ENCODE results near the gene PRKCE. TPM values are rescaled to one million over a fixed set of nuclear protein-coding genes. Genes with fewer than 3 reads are reported as not detected.

The PRKCE gene
- polyA plus RNA-seq, 1 of the 3 experiments (the other 2 are of a cell fraction): 16.3 TPM

DNA sequence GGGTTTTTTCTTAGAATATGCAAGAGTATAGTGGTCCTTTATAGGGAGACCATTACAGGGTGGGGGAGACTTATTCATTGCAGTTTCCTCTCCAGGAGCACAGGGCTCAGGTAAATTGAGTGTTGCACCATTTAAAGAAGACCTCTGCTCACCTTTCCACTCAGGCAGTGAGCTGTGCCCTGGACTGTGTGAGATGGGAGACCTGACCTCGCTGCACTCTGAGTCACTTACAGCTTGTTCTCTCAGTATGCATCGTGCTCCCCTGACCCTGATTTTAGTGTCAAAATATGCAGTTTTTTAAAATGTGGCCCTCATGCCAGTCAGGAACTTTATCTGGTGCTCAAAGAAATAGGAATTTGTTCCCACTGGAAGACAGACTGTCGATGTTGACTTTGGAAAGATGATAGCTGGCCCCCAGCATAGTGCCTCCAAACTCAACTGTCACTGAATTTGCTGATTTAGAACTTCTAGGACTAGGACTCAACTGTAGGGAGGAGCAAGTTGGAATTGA is 499.0 kb downstream of the PRKCE start:
- H3K36me3 ChIP-seq (replicated peaks in 1 of 2; ENCODE audit: control insufficient read depth in 1 of 2, insufficient read depth in 2 of 2, low read length in 1 of 2): peaks cover 13 to 16% of the 10 kb centered on the region in 2 experiments
- WGBS (ENCODE audit: low lambda C conversion rate): 87% methylated on average over 3 of the region's 3 CpGs
- CTCF ChIA-PET: interaction anchor here (1.6 kb wide), 1 partner anchor 14 kb away, joined by 3 read pairs; no protein-coding TSS in a partner anchor

DNA sequence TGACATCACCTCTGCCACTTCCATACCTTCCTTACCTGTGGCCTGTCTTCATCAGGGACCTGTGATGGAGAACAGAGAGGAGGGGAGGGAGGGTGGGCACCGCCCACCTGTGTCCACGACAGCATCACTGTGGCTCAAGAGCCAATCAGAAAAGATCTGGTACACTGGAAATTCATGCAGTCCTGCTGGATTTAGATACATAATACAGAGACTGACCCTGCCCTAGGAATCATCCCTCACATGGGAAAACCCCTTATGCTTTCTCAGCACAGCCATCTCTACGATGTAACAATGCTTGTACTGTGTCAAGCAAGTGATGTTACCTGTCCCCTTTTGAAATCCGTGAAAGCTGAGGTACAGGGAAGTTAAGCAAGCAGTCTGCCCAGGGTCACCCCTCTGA is 500.1 kb downstream of the PRKCE start:
- H3K79me2 ChIP-seq (ENCODE audit: insufficient read depth): no peaks in the 10 kb centered on the region
- no peak overlapping the region for H3K4me3 ChIP-seq (ENCODE audit: low read depth in 2 of 2, low read length in 1 of 2)
- H4K20me1 ChIP-seq (ENCODE audit: insufficient read depth): no peaks in the 10 kb centered on the region
- WGBS (ENCODE audit: low lambda C conversion rate): 83% methylated on average over 4 of the region's 4 CpGs
- H3K36me3 ChIP-seq (replicated peaks in 1 of 2; ENCODE audit: control insufficient read depth in 1 of 2, insufficient read depth in 2 of 2, low read length in 1 of 2): peaks cover 14 to 17% of the 10 kb centered on the region in 2 experiments
- POLR2A ChIA-PET: no interaction called here
- no peaks in the 10 kb centered on the region for H3K9me2 ChIP-seq
- H3K9ac ChIP-seq: no peak overlapping the region
- H3K27ac ChIP-seq (ENCODE audit: low read depth in 2 of 2, low read length in 1 of 2): peak overlapping the region in 1 of 2 experiments; percentile 66; a peak in 2 of 4 replicates
- H2AFZ ChIP-seq (ENCODE audit: low read depth): no peak overlapping the region
- H3K4me2 ChIP-seq: 0 out of 2 replicates have a peak overlapping the region, but pooled peaks have one; percentile 48
- H3K9me3 ChIP-seq: no peaks in the 10 kb centered on the region
- H3K27me3 ChIP-seq (ENCODE audit: insufficient read depth): no peaks in the 10 kb centered on the region
- no peak for DNase-seq
- H3K4me1 ChIP-seq (ENCODE audit: control insufficient read depth in 1 of 2, insufficient read depth in 2 of 2, low read depth in 1 of 2, low read length in 1 of 2): peaks cover 0 to 15% of the 10 kb centered on the region in 2 experiments; a peak in 3 of 4 replicates
- peaks cover 8% of the 10 kb centered on the region for H3F3A ChIP-seq (replicated peaks; ENCODE audit: insufficient read depth)
- CTCF ChIA-PET: interaction anchor here (1.6 kb wide), 1 partner anchor 13 kb away, joined by 3 read pairs; no protein-coding TSS in a partner anchor
- TF ChIP-seq MXI1 (IDR thresholded peaks at IDR 0.05; ENCODE audit: low read depth, low read length) (no peak), TAF1 (IDR thresholded peaks at IDR 0.05; ENCODE audit: borderline replicate concordance, low read depth, low read length) (no peak), RCOR1 (IDR thresholded peaks at IDR 0.05; ENCODE audit: low read length) (no peak), POLR2AphosphoS5 (IDR thresholded peaks at IDR 0.05; ENCODE audit: low read depth, low read length) (no peak), SIN3A (IDR thresholded peaks at IDR 0.05; ENCODE audit: borderline replicate concordance, low read depth, low read length) (no peak), FOXM1 (IDR thresholded peaks at IDR 0.05; ENCODE audit: low read depth) (no peak), EP300 (IDR thresholded peaks at IDR 0.05; ENCODE audit: borderline replicate concordance in 1 of 2, low read depth in 1 of 2, low read length in 1 of 2) (no peak), TCF12 (IDR thresholded peaks at IDR 0.05) (no peak), FOXJ3 (CRISPR knock-in tag; IDR thresholded peaks at IDR 0.05) (no peak)
- TF ChIP-seq, protein P1, sequence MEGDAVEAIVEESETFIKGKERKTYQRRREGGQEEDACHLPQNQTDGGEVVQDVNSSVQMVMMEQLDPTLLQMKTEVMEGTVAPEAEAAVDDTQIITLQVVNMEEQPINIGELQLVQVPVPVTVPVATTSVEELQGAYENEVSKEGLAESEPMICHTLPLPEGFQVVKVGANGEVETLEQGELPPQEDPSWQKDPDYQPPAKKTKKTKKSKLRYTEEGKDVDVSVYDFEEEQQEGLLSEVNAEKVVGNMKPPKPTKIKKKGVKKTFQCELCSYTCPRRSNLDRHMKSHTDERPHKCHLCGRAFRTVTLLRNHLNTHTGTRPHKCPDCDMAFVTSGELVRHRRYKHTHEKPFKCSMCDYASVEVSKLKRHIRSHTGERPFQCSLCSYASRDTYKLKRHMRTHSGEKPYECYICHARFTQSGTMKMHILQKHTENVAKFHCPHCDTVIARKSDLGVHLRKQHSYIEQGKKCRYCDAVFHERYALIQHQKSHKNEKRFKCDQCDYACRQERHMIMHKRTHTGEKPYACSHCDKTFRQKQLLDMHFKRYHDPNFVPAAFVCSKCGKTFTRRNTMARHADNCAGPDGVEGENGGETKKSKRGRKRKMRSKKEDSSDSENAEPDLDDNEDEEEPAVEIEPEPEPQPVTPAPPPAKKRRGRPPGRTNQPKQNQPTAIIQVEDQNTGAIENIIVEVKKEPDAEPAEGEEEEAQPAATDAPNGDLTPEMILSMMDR (IDR thresholded peaks at IDR 0.05): no peak
- TF ChIP-seq, protein P2, sequence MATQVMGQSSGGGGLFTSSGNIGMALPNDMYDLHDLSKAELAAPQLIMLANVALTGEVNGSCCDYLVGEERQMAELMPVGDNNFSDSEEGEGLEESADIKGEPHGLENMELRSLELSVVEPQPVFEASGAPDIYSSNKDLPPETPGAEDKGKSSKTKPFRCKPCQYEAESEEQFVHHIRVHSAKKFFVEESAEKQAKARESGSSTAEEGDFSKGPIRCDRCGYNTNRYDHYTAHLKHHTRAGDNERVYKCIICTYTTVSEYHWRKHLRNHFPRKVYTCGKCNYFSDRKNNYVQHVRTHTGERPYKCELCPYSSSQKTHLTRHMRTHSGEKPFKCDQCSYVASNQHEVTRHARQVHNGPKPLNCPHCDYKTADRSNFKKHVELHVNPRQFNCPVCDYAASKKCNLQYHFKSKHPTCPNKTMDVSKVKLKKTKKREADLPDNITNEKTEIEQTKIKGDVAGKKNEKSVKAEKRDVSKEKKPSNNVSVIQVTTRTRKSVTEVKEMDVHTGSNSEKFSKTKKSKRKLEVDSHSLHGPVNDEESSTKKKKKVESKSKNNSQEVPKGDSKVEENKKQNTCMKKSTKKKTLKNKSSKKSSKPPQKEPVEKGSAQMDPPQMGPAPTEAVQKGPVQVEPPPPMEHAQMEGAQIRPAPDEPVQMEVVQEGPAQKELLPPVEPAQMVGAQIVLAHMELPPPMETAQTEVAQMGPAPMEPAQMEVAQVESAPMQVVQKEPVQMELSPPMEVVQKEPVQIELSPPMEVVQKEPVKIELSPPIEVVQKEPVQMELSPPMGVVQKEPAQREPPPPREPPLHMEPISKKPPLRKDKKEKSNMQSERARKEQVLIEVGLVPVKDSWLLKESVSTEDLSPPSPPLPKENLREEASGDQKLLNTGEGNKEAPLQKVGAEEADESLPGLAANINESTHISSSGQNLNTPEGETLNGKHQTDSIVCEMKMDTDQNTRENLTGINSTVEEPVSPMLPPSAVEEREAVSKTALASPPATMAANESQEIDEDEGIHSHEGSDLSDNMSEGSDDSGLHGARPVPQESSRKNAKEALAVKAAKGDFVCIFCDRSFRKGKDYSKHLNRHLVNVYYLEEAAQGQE (IDR thresholded peaks at IDR 0.05; ENCODE audit: low read depth, low read length): no peak
- TF ChIP-seq, protein P3, sequence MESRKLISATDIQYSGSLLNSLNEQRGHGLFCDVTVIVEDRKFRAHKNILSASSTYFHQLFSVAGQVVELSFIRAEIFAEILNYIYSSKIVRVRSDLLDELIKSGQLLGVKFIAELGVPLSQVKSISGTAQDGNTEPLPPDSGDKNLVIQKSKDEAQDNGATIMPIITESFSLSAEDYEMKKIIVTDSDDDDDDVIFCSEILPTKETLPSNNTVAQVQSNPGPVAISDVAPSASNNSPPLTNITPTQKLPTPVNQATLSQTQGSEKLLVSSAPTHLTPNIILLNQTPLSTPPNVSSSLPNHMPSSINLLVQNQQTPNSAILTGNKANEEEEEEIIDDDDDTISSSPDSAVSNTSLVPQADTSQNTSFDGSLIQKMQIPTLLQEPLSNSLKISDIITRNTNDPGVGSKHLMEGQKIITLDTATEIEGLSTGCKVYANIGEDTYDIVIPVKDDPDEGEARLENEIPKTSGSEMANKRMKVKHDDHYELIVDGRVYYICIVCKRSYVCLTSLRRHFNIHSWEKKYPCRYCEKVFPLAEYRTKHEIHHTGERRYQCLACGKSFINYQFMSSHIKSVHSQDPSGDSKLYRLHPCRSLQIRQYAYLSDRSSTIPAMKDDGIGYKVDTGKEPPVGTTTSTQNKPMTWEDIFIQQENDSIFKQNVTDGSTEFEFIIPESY (IDR thresholded peaks at IDR 0.05; ENCODE audit: borderline replicate concordance, low read depth): no peak
- TF ChIP-seq, protein P4, sequence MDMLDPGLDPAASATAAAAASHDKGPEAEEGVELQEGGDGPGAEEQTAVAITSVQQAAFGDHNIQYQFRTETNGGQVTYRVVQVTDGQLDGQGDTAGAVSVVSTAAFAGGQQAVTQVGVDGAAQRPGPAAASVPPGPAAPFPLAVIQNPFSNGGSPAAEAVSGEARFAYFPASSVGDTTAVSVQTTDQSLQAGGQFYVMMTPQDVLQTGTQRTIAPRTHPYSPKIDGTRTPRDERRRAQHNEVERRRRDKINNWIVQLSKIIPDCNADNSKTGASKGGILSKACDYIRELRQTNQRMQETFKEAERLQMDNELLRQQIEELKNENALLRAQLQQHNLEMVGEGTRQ (IDR thresholded peaks at IDR 0.05; ENCODE audit: borderline replicate concordance, low read depth, low read length): no peak
- TF ChIP-seq, protein P5, sequence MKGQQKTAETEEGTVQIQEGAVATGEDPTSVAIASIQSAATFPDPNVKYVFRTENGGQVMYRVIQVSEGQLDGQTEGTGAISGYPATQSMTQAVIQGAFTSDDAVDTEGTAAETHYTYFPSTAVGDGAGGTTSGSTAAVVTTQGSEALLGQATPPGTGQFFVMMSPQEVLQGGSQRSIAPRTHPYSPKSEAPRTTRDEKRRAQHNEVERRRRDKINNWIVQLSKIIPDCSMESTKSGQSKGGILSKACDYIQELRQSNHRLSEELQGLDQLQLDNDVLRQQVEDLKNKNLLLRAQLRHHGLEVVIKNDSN (IDR thresholded peaks at IDR 0.05; ENCODE audit: borderline replicate concordance, low read depth): no peak

More for the DNA sequence above, 499.0 kb downstream of the PRKCE start:
- Histone ChIP-seq H3K9me3 (no peaks in the 10 kb centered on the region), H4K20me1 (ENCODE audit: insufficient read depth) (no peaks in the 10 kb centered on the region), H3K9me2 (no peaks in the 10 kb centered on the region), H3K27ac (ENCODE audit: low read depth in 2 of 2, low read length in 1 of 2) (peak overlapping the region in 1 of 2 experiments; percentile 66; a peak in 2 of 4 replicates), H3K9ac (peak overlapping the region; percentile 8; the same call in 1 of the 2 replicates), H2AFZ (ENCODE audit: low read depth) (no peak overlapping the region), H3K79me2 (ENCODE audit: insufficient read depth) (no peaks in the 10 kb centered on the region), H3K4me3 (ENCODE audit: low read depth in 2 of 2, low read length in 1 of 2) (no peak overlapping the region), H3K4me1 (ENCODE audit: control insufficient read depth in 1 of 2, insufficient read depth in 2 of 2, low read depth in 1 of 2, low read length in 1 of 2) (peaks cover 0 to 15% of the 10 kb centered on the region in 2 experiments; a peak in 3 of 4 replicates), H3K27me3 (ENCODE audit: insufficient read depth) (no peaks in the 10 kb centered on the region), H3K4me2 (peak overlapping the region; percentile 48; the same call in 1 of the 2 replicates), H3F3A (replicated peaks; ENCODE audit: insufficient read depth) (peaks cover 8% of the 10 kb centered on the region)
- TF ChIP-seq JUND (IDR thresholded peaks at IDR 0.05): no peak
- no peak for TF ChIP-seq TAF1 (IDR thresholded peaks at IDR 0.05; ENCODE audit: borderline replicate concordance, low read depth, low read length)
- no peak for TF ChIP-seq RAD21 (IDR thresholded peaks at IDR 0.05; ENCODE audit: low read length)
- no peak for TF ChIP-seq GATA2 (CRISPR knock-in tag; IDR thresholded peaks at IDR 0.05)
- no peak for TF ChIP-seq SIN3A (IDR thresholded peaks at IDR 0.05; ENCODE audit: borderline replicate concordance, low read depth, low read length)
- TF ChIP-seq NFIC (IDR thresholded peaks at IDR 0.05; ENCODE audit: borderline replicate concordance): no peak
- TF ChIP-seq MEF2A (IDR thresholded peaks at IDR 0.05; ENCODE audit: borderline replicate concordance, low read depth): no peak
- no peak for TF ChIP-seq TCF12 (IDR thresholded peaks at IDR 0.05)
- no peak for DNase-seq
- POLR2A ChIA-PET: interaction anchor here (0.6 kb wide), 1 partner anchor 147 kb away, joined by 3 read pairs; the partner anchor contains the start of gene EPAS1

Data from SK-N-SH (cell line).